ENCODE measurements around the gene BFSP1. TPM values are rescaled to one million over a fixed set of nuclear protein-coding genes. Genes with fewer than 3 reads are reported as not detected.

Gene BFSP1
- total RNA-seq, 2 experiments from 2014 or later, result 1.7 to 3.2 TPM

DNA sequence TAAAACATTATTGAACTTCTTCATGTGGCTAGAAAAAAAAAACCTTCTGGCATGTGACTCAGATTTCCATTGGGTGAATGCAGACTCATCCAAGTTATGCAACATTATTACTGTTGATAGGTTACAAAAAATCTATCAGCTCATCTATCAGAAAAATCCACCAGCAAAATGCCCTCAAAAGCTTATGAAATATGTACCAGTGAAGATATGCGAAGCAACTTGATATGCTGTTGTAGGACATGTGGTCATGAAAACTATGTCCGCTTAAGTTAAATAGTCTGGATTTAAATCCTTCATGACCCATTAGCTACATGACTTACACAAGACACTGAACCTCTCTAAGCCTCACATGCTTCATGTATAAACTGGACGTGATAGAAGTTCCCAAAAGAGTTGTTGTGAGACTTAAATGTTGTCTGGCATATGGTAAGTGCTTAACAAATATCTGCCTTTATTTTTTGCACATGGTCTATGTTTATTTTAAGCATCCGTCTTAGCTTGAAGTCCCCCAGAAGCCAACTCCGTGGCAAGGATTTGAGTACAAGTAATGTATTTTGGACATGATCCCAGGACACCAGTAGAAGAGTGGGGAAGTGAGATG lies 12.5 kb upstream of the BFSP1 start:
- H3K9me3 Mint-ChIP-seq (ENCODE audit: low read depth), result no peaks in the 10 kb centered on the region
- H3K4me1 Mint-ChIP-seq, result peaks cover 3% of the 10 kb centered on the region
- no peak for DNase-seq
- CTCF ChIA-PET, result interaction anchor here (0.7 to 1.8 kb wide), 2 partner anchors 38 to 74 kb away, joined by 3 to 4 read pairs; no protein-coding TSS in a partner anchor
- H3K4me3 Mint-ChIP-seq, result no peak overlapping the region
- peaks cover 59% of the 10 kb centered on the region for H3K27me3 Mint-ChIP-seq
- H3K36me3 Mint-ChIP-seq, result no peaks in the 10 kb centered on the region
- ATAC-seq, result no peak
- H3K27ac Mint-ChIP-seq, result no peak overlapping the region

DNA sequence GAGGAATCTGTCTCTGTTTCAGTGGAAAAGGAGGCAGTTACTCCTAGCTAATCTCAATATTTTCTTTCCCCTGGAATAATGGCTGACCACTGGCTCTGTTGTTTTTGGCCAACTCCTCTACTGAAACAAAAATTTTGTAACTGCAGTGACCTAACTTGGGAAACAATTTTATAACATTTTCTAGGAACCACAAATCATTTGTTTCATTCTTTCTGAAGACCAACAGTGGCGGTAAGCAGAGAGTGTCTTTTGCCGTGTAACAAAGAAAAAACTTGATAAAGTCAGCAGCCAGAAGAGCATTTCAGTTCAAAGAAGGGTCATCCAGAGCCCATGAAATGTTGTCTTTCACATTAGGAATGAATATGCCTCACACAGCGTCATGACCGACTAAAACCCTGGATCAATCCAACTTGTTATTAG lies 11.8 kb upstream of the BFSP1 start:
- no peak for DNase-seq
- Mint-ChIP-seq H3K4me1 (peaks cover 8% of the 10 kb centered on the region), H3K27me3 (peaks cover 62% of the 10 kb centered on the region), H3K4me3 (no peak overlapping the region), H3K36me3 (no peaks in the 10 kb centered on the region), H3K27ac (no peak overlapping the region), H3K9me3 (ENCODE audit: low read depth) (no peaks in the 10 kb centered on the region)
- ATAC-seq, result no peak
- CTCF ChIA-PET, result interaction anchor here (0.7 to 1.8 kb wide), 4 partner anchors 67 to 140 kb away, joined by 3 to 4 read pairs (median 4); no protein-coding TSS in a partner anchor

DNA sequence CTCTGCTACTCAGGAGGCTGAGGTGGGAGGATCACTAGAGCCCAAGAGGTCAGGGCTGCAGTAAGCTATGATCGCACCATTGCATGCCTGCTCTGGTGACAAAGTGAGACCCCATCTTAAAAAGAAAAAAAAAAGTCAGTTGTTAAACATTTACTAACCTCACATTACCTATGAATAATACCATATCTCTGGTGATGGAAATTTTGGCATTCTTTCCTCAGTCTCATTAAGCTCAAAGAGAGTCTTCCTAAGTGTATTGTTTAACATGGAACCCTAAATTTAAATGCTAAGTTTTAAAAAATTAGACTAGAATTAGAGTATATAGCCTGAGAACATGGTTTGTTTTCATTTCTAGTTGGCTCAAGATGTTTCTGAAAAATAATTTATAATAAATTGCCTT lies 11.3 kb upstream of the BFSP1 start:
- CTCF ChIA-PET, result interaction anchor here (0.7 to 1.9 kb wide), 5 partner anchors 28 to 140 kb away, joined by 3 to 9 read pairs (median 3); partner anchors contain the start of gene DSTN

DNA sequence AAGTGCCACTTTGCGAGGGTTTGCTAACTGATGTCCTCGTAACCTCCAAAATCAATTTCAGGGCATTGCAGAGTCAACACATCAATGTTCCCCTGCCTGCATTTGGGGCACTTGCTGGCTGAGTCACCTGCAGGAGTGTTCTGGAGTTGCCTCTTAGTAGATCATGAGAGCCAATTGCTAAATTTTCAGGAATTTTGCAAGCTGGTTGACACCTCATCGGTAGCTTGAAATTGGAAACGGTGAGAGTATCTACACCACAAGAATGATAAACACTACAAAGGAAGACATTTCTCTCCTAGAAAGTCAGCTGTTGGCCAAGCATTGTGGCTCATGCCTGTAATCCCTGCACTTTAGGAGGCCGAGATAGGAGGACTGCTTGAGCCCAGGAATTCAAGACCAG lies 10.8 kb upstream of the BFSP1 start:
- H3K27me3 Mint-ChIP-seq, result peaks cover 63% of the 10 kb centered on the region
- peaks cover 18% of the 10 kb centered on the region for H3K4me1 Mint-ChIP-seq
- no peak for ATAC-seq
- no peak for DNase-seq
- no peaks in the 10 kb centered on the region for H3K9me3 Mint-ChIP-seq (ENCODE audit: low read depth)
- no peak overlapping the region for H3K4me3 Mint-ChIP-seq
- H3K27ac Mint-ChIP-seq, result no peak overlapping the region
- CTCF ChIA-PET, result interaction anchor here (0.7 to 1.9 kb wide), 6 partner anchors 29 to 141 kb away, joined by 3 to 9 read pairs (median 3); partner anchors contain the start of gene DSTN
- no peaks in the 10 kb centered on the region for H3K36me3 Mint-ChIP-seq

More for the DNA sequence above, 11.3 kb upstream of the BFSP1 start:
- no peak overlapping the region for H3K4me3 Mint-ChIP-seq
- peaks cover 65% of the 10 kb centered on the region for H3K27me3 Mint-ChIP-seq
- no peak overlapping the region for H3K27ac Mint-ChIP-seq
- DNase-seq, result no peak
- peaks cover 13% of the 10 kb centered on the region for H3K4me1 Mint-ChIP-seq
- no peaks in the 10 kb centered on the region for H3K9me3 Mint-ChIP-seq (ENCODE audit: low read depth)
- no peaks in the 10 kb centered on the region for H3K36me3 Mint-ChIP-seq
- ATAC-seq, result no peak

DNA sequence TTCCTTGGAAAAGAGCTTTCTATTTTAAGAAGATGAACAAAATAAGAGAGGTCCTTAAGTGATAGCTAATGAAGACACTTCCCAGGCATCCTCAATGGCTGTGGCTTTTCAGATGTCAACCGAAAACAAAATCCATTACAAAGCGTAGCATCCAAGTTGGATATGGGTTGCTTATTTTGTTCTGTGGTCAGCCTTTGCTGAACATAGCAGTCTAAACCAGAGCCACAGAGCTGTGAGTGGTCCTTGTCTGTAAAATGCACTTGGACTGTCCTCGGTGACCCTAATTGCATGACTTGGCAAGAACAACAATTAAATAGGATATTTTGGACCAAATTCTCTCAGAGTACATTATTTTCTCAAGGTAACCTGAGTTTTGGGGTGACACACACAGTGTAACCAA lies 10.4 kb upstream of the BFSP1 start:
- CTCF ChIA-PET, result interaction anchor here (1.0 to 1.9 kb wide), 4 partner anchors 29 to 141 kb away, joined by 3 to 9 read pairs (median 4); partner anchors contain the start of gene DSTN
- no peak for DNase-seq
- Mint-ChIP-seq H3K36me3 (no peaks in the 10 kb centered on the region), H3K9me3 (ENCODE audit: low read depth) (no peaks in the 10 kb centered on the region), H3K27me3 (peaks cover 63% of the 10 kb centered on the region), H3K27ac (no peak overlapping the region), H3K4me1 (peaks cover 22% of the 10 kb centered on the region), H3K4me3 (no peak overlapping the region)
- no peak for ATAC-seq

DNA sequence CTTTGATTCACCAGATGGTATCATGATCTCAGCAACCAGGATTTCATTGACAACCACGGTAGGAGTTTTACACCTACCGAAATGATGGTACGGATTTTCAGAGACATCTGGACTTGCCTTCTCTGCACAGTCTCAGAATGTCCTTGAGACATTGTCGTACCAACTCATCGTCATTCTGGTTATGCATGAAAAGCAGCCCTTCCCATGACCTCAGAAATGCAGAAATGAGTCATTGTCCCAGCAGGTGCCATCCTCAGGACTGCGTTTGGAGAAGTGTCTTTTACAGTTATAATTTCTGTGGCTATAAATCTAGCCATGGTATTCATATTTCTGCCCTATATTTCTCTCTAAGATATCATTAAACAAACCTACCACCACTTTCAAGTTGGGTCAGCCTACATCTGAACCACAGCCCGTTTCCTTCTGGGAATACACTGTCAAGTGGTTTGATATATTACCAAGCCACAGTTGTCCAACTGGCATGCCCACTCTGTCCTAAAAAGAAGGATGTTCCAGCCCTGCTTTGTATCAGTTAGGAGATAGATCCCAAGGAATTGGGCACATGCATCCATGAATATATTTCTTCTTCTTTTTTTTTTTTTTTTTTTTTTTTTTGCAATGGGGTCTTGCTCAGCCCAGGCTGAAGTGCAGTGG lies 7.5 kb upstream of the BFSP1 start:
- Mint-ChIP-seq H3K36me3 (no peaks in the 10 kb centered on the region), H3K4me1 (peaks cover 31% of the 10 kb centered on the region), H3K27me3 (peaks cover 41% of the 10 kb centered on the region), H3K27ac (no peak overlapping the region), H3K4me3 (no peak overlapping the region), H3K9me3 (ENCODE audit: low read depth) (no peaks in the 10 kb centered on the region)
- CTCF ChIA-PET, result no interaction called here
- DNase-seq (peak; percentile 72), ATAC-seq (peak; percentile 77)

DNA sequence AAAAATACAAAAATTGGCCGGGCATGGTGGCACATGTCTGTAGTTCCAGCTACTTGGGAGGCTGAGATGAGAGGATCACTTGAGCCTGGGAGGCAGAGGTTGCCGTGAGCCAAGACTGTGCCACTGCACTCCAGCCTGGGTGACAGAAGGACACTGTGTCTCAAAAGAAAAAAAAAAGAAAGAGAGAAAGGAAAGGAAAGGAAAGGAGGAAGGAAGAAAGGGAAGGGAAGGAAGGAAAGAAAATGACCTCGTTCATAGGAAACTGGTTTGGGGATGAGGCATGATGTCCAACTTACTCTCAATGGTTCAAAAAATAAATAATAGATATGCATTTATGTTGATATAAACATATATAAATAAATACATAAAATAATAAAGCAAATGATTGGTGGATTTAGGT lies 6.8 kb upstream of the BFSP1 start:
- DNase-seq (no peak), ATAC-seq (no peak)
- Mint-ChIP-seq H3K36me3 (no peaks in the 10 kb centered on the region), H3K9me3 (ENCODE audit: low read depth) (no peaks in the 10 kb centered on the region), H3K27me3 (peaks cover 34% of the 10 kb centered on the region), H3K4me3 (no peak overlapping the region), H3K27ac (peak overlapping the region; percentile 63), H3K4me1 (peaks cover 37% of the 10 kb centered on the region)
- CTCF ChIA-PET, result interaction anchor here (1.7 to 4.3 kb wide), 3 partner anchors 33 to 78 kb away, joined by 11 to 49 read pairs (median 13); no protein-coding TSS in a partner anchor

DNA sequence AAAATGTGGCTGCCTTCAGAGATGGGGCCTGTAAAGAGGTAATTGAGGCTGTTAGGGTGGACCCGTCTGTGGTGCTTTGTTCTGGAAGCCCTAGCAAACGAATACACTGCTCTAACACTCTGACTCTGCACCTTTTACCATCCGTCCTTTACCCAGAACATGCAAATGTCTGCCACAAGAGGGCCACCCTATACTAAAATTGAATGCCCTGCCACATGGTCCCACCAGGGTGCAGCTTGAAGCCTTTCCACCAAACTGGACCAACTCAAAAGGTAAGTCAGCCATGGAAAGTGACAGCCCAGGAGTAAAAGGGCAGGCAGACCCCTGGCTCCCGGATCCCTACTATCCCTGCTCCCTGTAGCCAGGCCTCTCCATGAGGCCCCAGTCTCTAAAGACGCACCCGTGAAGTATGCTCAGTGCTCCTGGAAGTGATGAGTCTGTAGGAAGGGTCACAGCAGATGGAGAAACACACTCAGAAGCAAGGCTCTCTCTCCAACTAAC lies 5.8 kb upstream of the BFSP1 start:
- DNase-seq, result peak; percentile 83
- no peak overlapping the region for H3K4me3 Mint-ChIP-seq
- peaks cover 31% of the 10 kb centered on the region for H3K27me3 Mint-ChIP-seq
- H3K9me3 Mint-ChIP-seq (ENCODE audit: low read depth), result no peaks in the 10 kb centered on the region
- H3K36me3 Mint-ChIP-seq, result no peaks in the 10 kb centered on the region
- ATAC-seq, result peak; percentile 95
- H3K27ac Mint-ChIP-seq, result no peak overlapping the region
- H3K4me1 Mint-ChIP-seq, result peaks cover 38% of the 10 kb centered on the region
- CTCF ChIA-PET, result interaction anchor here (0.6 to 4.3 kb wide), 29 partner anchors 12 to 434 kb away, joined by 3 to 49 read pairs (median 4); partner anchors contain the start of genes DSTN and RRBP1

DNA sequence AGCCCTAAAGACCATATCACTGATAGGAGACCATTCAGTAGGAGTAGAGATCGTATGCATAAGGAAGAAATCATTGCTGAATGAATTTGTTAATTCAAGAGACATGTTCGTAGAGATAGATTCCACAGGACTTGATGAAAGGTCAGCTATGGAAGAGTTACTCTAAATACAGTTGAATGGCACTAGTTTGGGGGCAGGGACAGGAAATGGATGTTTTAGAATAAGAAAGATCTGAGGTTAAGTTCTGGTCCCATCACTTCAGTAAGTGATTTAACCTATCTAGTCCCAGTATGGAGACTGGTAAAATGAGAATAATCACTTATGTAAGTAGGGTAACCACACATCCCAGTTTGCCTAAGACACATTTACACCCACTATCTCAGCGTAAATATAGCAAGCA lies 2.9 kb upstream of the BFSP1 start:
- ATAC-seq (no peak), DNase-seq (no peak)
- H3K9me3 Mint-ChIP-seq (ENCODE audit: low read depth), result no peaks in the 10 kb centered on the region
- CTCF ChIA-PET, result interaction anchor here (1.3 to 5.1 kb wide), 4 partner anchors 29 to 364 kb away, joined by 3 to 49 read pairs (median 21); no protein-coding TSS in a partner anchor
- H3K27me3 Mint-ChIP-seq, result peaks cover 22% of the 10 kb centered on the region
- no peak overlapping the region for H3K27ac Mint-ChIP-seq
- H3K4me3 Mint-ChIP-seq, result no peak overlapping the region
- H3K4me1 Mint-ChIP-seq, result peaks cover 51% of the 10 kb centered on the region
- no peaks in the 10 kb centered on the region for H3K36me3 Mint-ChIP-seq

DNA sequence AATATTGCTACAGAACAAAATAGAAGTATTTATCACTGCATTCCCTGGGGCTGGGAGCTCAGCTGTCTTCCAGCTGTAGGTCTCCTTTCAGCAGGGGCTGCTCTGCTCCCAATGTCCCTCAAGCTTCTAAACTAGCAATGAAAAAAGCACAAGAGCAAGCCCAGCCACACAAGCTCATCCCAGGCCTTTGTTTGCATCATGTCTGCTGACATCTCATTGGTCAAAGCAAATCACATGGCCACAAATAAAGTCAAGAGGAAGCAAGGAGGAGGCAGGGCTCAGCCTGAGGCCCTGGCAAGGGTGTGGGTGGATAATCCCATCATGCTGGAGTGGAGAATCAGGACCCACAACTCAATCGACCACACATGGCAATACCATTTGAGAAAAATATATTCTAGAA lies 2.2 kb upstream of the BFSP1 start:
- ATAC-seq (peak; percentile 43), DNase-seq (peak; percentile 50)
- peak overlapping the region; percentile 35 for H3K27ac Mint-ChIP-seq
- H3K36me3 Mint-ChIP-seq, result no peaks in the 10 kb centered on the region
- CTCF ChIA-PET, result interaction anchor here (0.9 to 5.1 kb wide), 10 partner anchors 28 to 463 kb away, joined by 3 to 37 read pairs (median 3); partner anchors contain the start of gene DSTN
- peaks cover 46% of the 10 kb centered on the region for H3K4me1 Mint-ChIP-seq
- peaks cover 16% of the 10 kb centered on the region for H3K27me3 Mint-ChIP-seq
- no peaks in the 10 kb centered on the region for H3K9me3 Mint-ChIP-seq (ENCODE audit: low read depth)
- H3K4me3 Mint-ChIP-seq, result no peak overlapping the region

DNA sequence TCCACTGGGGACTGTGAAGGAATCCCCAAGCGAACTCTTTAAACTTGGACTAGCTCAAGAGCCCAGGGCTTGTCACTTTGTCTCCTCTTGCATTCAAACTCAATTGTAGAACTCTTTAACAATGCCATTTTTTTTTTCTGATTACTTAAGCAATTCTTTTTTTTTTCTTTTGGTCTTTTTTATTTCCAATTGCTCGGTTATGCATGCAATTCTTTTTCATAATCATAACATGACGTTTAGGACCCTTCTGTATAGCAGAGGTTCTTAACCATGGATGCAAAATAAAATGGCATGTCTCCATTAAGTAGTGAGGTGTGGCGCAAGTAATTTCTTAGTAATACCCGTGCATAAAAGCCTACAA lies 466 bp upstream of the BFSP1 start:
- DNase-seq (no peak), ATAC-seq (no peak)
- CTCF ChIA-PET, result interaction anchor here (0.8 to 5.1 kb wide), 9 partner anchors 15 to 458 kb away, joined by 3 to 37 read pairs (median 3); partner anchors contain the start of gene RRBP1
- Mint-ChIP-seq H3K27me3 (peaks cover 15% of the 10 kb centered on the region), H3K36me3 (no peaks in the 10 kb centered on the region), H3K27ac (peak overlapping the region; percentile 92), H3K4me3 (peak overlapping the region; percentile 84), H3K9me3 (ENCODE audit: low read depth) (no peaks in the 10 kb centered on the region), H3K4me1 (peaks cover 30% of the 10 kb centered on the region)

DNA sequence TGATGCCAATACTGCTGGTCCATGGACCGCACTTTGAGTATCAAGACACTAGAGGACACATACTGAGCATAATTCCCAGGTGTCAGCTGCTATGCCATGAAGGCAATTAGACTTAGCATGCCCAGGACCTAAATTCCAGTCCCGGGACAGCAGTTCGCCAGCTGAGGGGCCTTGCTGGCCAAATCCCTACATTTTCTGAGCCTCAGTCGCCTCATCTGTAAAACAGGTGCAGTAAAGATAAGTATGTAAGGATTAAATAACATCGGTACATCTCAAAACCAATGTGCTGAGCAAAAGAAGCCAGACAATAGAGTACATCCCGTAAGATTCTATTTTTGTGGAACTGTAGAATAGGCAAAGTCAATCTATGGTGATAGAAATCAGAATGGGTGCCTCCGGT lies 1.0 kb downstream of the BFSP1 start:
- ATAC-seq (no peak), DNase-seq (no peak)
- H3K4me1 Mint-ChIP-seq, result peaks cover 32% of the 10 kb centered on the region
- peak overlapping the region; percentile 56 for H3K4me3 Mint-ChIP-seq
- no peaks in the 10 kb centered on the region for H3K9me3 Mint-ChIP-seq (ENCODE audit: low read depth)
- H3K36me3 Mint-ChIP-seq, result no peaks in the 10 kb centered on the region
- peak overlapping the region; percentile 62 for H3K27ac Mint-ChIP-seq
- CTCF ChIA-PET, result interaction anchor here (1.3 to 5.1 kb wide), 6 partner anchors 17 to 152 kb away, joined by 3 to 37 read pairs (median 6); partner anchors contain the start of gene RRBP1
- peaks cover 16% of the 10 kb centered on the region for H3K27me3 Mint-ChIP-seq

DNA sequence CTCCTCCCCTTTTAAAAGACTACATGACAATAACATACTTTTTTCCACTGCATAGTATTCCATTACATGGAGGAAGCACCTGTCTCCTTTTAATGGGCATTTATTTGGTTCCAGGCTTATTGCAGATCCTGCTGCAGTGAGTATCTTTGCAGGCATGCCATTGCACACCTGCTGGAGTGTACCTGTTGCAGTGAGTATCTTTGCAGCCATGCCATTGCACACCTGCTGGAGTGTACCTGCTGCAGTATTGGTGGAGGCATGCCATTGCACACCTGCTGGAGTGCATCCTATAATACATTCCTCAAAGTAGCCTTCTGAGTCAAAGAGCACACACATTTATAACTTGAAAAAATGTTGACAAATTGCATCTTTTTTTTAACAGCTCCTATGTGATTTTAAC lies 1.6 kb downstream of the BFSP1 start:
- no peaks in the 10 kb centered on the region for H3K9me3 Mint-ChIP-seq (ENCODE audit: low read depth)
- H3K4me3 Mint-ChIP-seq, result no peak overlapping the region
- peaks cover 16% of the 10 kb centered on the region for H3K27me3 Mint-ChIP-seq
- CTCF ChIA-PET, result interaction anchor here (1.3 to 5.1 kb wide), 5 partner anchors 16 to 89 kb away, joined by 3 to 37 read pairs (median 6); no protein-coding TSS in a partner anchor
- no peaks in the 10 kb centered on the region for H3K36me3 Mint-ChIP-seq
- ATAC-seq (no peak), DNase-seq (no peak)
- peaks cover 32% of the 10 kb centered on the region for H3K4me1 Mint-ChIP-seq
- no peak overlapping the region for H3K27ac Mint-ChIP-seq
